Cardiac fibroblast (primary cell): ENCODE data around the gene RYR1.

Source experiments
- DNase-seq, 2 donors: peaks; one replicate each; pipeline versions ENCODE4 v3.0.0 to v3.0.0-alpha.2; 2010; ENCODE audit warnings: low read depth in 2 of 2
- H3K4me3 ChIP-seq, 2 donors: replicated peaks in 1 of 2; 1 replicate in 1 of 2; 2 replicates in 1 of 2; pipeline ENCODE4 v1.5.1; 2011; ENCODE audit warnings: low read depth in 2 of 2, low read length in 2 of 2, mild to moderate bottlenecking in 2 of 2, moderate library complexity in 1 of 2
- TF ChIP-seq, protein P1 (sequence below): IDR thresholded peaks from one replicate; pipeline ENCODE4 v1.5.1; 2011; ENCODE audit warnings: low read depth, mild to moderate bottlenecking, low read length, inconsistent platforms

RYR1 gene

DNA sequence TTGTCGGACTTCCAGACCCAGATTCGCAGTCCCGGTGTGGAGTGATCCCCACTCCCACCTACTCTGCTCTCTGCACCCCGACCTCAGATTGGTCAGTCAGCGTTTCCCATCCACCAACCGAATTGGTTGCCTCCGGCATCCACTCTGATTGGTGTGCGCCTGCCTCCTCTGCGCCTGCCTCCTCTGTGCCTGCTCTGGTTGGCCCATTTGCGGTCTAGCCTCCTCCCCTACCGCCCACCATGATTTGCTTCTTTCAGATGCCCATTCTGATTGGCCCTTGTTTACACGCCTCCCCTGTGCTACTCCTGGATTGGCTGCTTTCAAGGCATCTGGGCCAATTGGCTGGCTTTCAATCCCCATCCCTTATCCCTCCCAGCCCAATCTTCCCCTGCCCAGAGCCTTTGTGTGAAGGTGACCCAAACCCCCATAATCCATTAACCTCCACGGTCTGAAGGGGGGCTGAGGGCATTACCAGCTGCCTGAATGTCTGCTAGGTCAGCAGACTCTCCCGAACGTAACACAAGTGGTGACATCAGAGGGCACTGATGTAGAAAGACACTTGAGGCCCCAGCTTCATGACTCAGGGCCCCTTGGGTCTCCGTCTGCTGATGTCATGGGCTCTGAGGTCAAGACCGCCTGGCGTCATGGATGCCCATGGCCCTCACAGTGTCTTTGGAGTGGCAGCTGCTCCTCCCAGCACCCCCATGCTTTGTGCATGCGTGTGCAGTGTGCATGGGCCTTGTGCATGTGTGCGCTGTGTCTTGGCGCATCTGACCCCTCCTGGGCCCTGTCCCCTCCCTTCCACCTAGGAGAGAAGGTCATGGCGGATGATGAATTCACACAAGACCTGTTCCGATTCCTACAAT, 103.8 kb downstream of the RYR1 start:
- H3K4me3 ChIP-seq, result no peak overlapping the region
- DNase-seq, result no peak
- TF ChIP-seq, protein P1, sequence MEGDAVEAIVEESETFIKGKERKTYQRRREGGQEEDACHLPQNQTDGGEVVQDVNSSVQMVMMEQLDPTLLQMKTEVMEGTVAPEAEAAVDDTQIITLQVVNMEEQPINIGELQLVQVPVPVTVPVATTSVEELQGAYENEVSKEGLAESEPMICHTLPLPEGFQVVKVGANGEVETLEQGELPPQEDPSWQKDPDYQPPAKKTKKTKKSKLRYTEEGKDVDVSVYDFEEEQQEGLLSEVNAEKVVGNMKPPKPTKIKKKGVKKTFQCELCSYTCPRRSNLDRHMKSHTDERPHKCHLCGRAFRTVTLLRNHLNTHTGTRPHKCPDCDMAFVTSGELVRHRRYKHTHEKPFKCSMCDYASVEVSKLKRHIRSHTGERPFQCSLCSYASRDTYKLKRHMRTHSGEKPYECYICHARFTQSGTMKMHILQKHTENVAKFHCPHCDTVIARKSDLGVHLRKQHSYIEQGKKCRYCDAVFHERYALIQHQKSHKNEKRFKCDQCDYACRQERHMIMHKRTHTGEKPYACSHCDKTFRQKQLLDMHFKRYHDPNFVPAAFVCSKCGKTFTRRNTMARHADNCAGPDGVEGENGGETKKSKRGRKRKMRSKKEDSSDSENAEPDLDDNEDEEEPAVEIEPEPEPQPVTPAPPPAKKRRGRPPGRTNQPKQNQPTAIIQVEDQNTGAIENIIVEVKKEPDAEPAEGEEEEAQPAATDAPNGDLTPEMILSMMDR, result no peak

DNA sequence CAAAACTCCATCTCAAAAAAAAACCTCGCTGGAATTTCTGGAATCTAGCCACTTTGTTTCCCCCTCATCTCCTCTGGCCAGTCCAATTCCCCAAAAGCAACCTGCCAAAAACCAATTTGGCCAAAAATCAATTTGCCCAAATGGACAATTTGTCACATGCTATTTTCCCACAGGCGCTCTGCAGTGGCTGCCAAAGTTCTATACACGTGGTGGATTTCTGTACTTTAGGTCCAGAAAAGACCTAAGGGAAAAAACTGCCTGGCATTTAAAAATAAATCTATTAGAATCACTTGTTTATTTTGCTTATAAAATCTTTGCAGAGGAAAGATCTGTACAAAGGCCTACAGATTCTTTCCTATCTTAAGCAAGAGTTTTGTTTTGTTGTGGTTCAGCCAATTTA, 104.9 kb downstream of the RYR1 start:
- TF ChIP-seq, protein P1, result no peak
- H3K4me3 ChIP-seq, result no peak overlapping the region
- DNase-seq, result no peak

DNA sequence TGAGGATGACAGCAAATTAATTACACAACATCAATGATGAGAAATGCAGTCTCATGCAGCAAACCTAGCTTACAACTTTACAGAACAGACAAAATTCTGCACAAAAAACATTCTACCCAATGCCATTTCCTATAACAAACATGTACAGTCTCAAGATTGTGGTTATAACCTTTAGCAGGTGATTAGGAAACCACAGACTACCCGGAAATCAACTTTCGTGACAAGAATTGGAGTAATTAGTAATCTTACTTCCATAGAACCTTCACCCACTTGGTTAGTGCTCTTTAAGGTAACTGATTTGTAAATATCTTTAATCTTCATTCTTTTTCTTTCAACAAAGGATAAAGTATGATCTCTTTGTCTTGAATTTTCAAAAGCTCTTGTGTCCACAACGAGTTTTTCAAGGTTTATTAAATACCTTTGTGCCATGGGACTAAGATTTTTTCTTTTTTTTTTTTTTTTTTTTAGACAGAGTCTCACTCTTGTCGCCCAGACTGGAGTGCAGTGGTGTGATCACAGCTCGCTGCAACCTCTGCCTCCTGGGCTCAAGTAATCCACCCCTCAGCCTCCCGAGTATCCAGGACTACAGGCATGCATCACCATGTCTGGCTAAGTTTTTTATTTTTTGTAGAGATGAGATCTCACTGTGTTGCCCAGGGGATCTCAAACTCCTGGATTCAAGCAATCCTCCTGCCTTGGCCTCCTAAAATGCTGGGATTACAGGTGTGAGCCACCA, 105.5 kb downstream of the RYR1 start:
- no peak for DNase-seq
- TF ChIP-seq, protein P1, result no peak
- H3K4me3 ChIP-seq, result no peak overlapping the region

DNA sequence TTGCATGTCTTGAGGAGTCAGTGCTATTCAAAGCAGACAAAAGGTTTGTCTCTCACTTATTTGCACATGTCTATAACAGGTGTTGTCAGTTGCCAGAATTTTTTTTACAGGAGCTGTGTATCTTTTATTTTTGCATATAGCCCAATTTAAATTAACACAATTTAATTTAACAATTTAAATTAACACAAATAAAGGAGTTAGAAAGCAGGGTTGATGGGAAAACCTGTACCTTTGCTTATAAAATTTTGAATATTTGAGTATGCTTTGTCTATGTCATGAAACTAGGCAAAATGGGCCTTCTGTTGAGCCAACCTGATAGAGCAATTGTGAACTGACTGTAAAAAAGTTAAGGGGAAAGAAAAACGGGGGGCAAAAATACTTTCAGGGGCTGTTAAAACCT, 106.3 kb downstream of the RYR1 start:
- TF ChIP-seq, protein P1, result no peak
- no peak overlapping the region for H3K4me3 ChIP-seq
- no peak for DNase-seq

DNA sequence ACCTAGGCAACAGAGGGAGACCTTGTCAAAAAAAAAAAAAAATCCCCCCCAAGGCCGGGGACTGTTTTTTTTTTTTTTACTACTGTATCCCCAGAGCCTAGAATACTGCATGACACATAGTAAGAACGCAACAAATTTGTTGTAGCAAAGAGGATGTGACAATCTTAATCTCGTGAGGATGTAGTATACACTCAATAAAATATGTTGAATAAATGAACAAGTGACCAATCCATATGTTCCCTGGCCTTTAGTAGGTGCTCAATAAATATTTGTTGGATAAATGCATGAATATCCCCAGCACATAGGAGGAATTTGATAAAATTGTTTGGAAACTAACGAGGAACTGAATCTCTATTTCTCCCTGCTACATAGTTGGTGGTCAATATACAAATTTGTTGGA, 108.5 kb downstream of the RYR1 start:
- DNase-seq, result no peak

DNA sequence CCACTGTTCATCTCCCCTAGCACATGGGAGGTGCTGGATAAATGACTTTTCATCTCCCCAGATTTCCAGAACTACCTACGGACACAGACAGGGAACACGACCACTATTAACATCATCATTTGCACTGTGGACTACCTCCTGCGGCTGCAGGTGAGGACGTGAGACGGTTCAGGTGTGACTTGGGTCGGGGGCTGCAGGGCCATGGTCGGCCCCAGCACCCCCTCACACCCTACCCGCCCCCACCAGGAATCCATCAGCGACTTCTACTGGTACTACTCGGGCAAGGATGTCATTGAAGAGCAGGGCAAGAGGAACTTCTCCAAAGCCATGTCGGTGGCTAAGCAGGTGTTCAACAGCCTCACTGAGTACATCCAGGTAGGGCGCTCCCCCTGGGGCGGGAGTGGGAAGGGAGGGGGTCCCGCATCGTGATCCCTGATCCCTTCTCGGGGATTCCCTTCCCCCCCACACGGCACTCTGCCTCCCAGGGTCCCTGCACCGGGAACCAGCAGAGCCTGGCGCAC, 109.9 kb downstream of the RYR1 start:
- TF ChIP-seq, protein P1, result no peak
- DNase-seq, result no peak
- peak overlapping the region in 1 of 2 donors; percentile 46 for H3K4me3 ChIP-seq

More for the DNA sequence above, 108.5 kb downstream of the RYR1 start:
- TF ChIP-seq, protein P1, result no peak
- no peak overlapping the region for H3K4me3 ChIP-seq
